Keratinocyte (primary cell): ENCODE results near the gene FBXL12. TPM values are rescaled to one million over a fixed set of nuclear protein-coding genes. Genes with fewer than 3 reads are reported as not detected.
"Not testable (repeated sequence)": the region's sequence is repeated elsewhere in the genome, so short reads cannot be mapped to it uniquely, and the experiment has no call there.

ENCODE experiments used
- DNase-seq: peaks from one replicate; pipeline ENCODE4 v3.0.0-alpha.2; 2011; ENCODE audit warnings: low read depth, missing footprints, low spot score
- FAIRE-seq: peaks from 2 replicates; lab custom pipeline; 2011; peaks lifted over from hg19 to GRCh38; lab: Jason Lieb, UNC
- H2AFZ ChIP-seq: 2 replicates; pipeline ENCODE4 v1.6.0; 2012; ENCODE audit warnings: low read length, control low read depth, inconsistent platforms; ENCODE audit not compliant: control insufficient read depth
- H3K27ac ChIP-seq: 2 replicates; pipeline ENCODE4 v1.5.1; 2011; ENCODE audit warnings: low read length; ENCODE audit not compliant: control insufficient read depth, insufficient read depth
- H3K27me3 ChIP-seq: 3 replicates; pipeline ENCODE4 v1.6.0; 2011; ENCODE audit warnings: low read length; ENCODE audit not compliant: control insufficient read depth, insufficient read depth; ENCODE audit errors: extremely low read depth
- H3K36me3 ChIP-seq, 2 experiments: 2 replicates in 1 of 2; 3 replicates in 1 of 2; pipeline ENCODE4 v1.5.1; 2011; ENCODE audit warnings: low read length in 2 of 2, mild to moderate bottlenecking in 1 of 2; ENCODE audit not compliant: control insufficient read depth in 2 of 2, insufficient read depth in 2 of 2; ENCODE audit errors: extremely low read depth in 1 of 2
- H3K4me1 ChIP-seq: 3 replicates; pipeline ENCODE4 v1.5.1; 2011; ENCODE audit warnings: low read length; ENCODE audit not compliant: control insufficient read depth, insufficient read depth; ENCODE audit errors: extremely low read depth
- H3K4me2 ChIP-seq: 3 replicates; pipeline ENCODE4 v1.6.0; 2011; ENCODE audit warnings: low read depth, low read length; ENCODE audit not compliant: control insufficient read depth, insufficient read depth; ENCODE audit errors: extremely low read depth
- H3K4me3 ChIP-seq, 3 experiments: fragments of 200-600 bp in 1 of 3; sonication (generic) in 1 of 3; 2 replicates in 2 of 3; 3 replicates in 1 of 3; pipeline ENCODE4 v1.5.1; 2011 to 2016; ENCODE audit warnings: low read length in 3 of 3, mild to moderate bottlenecking in 3 of 3, control low read depth in 2 of 3, inconsistent platforms in 1 of 3, low read depth in 1 of 3, mixed read lengths in 1 of 3, mixed run types in 1 of 3, moderate library complexity in 1 of 3; ENCODE audit not compliant: control insufficient read depth in 2 of 3, insufficient read depth in 2 of 3; ENCODE audit errors: extremely low read depth in 1 of 3
- H3K79me2 ChIP-seq: 2 replicates; pipeline ENCODE4 v1.6.0; 2012; ENCODE audit warnings: low read length; ENCODE audit not compliant: control insufficient read depth, insufficient read depth
- H3K9ac ChIP-seq: 3 replicates; pipeline ENCODE4 v1.6.0; 2011; ENCODE audit warnings: low read length; ENCODE audit not compliant: control insufficient read depth, insufficient read depth; ENCODE audit errors: extremely low read depth
- H3K9me1 ChIP-seq: 3 replicates; pipeline ENCODE4 v1.6.0; 2011; ENCODE audit warnings: low read length; ENCODE audit not compliant: control insufficient read depth, insufficient read depth; ENCODE audit errors: extremely low read depth
- H3K9me3 ChIP-seq: 2 replicates; pipeline ENCODE4 v1.5.1; 2012; ENCODE audit warnings: low read depth, low read length; ENCODE audit not compliant: control insufficient read depth
- H4K20me1 ChIP-seq: 3 replicates; pipeline ENCODE4 v1.6.0; 2011; ENCODE audit warnings: low read length; ENCODE audit not compliant: control insufficient read depth, insufficient read depth; ENCODE audit errors: extremely low read depth
- EZH2 ChIP-seq: IDR thresholded peaks from one replicate; pipeline ENCODE4 v1.6.1; 2012; ENCODE audit warnings: inconsistent platforms, mild to moderate bottlenecking, low read length, moderate library complexity
- dilution Hi-C: fragments of 300-500 bp; cut with MboI; formaldehyde crosslinking; loops from one replicate; pipeline ENCODE4 v1.7.0; 2020; ENCODE audit warnings: low sequenced_read_pairs; ENCODE audit not compliant: extremely low pct_ligation_motif_present
- polyA plus RNA-seq, 5 experiments: library from polyadenylated mRNA; depleted of rRNA in 3 of 5; stranded (reverse) in 3 of 5; stranded (forward) in 1 of 5; unstranded in 1 of 5; fragments of >200 nt; gene quantifications; 1 replicate in 1 of 5; 2 replicates in 3 of 5; 3 replicates in 1 of 5; pipeline versions ENCODE4 v1.2.1 to v1.2.3, GENCODE V29; 2011 to 2012; ENCODE audit warnings: missing spikeins in 2 of 5, low read depth in 1 of 5, low replicate concordance in 1 of 5
- TF ChIP-seq, protein P1 (sequence below), 3 experiments: IDR thresholded peaks in 1 of 3; conservative IDR thresholded peaks in 1 of 3; optimal IDR thresholded peaks in 1 of 3; 2 replicates in 2 of 3; 3 replicates in 1 of 3; pipeline versions ENCODE3 to v1.5.1; 2011; ENCODE audit warnings: low read length in 3 of 3, mild to moderate bottlenecking in 3 of 3, moderate library complexity in 2 of 3, control low read depth in 1 of 3, inconsistent platforms in 1 of 3; ENCODE audit not compliant: insufficient read depth in 2 of 3; ENCODE audit errors: extremely low read depth in 1 of 3

Gene FBXL12
- polyA plus RNA-seq, 1 donor (not counting 4 experiments of a cell fraction or from before 2014, with no cell fraction given) = 12.6 TPM

DNA sequence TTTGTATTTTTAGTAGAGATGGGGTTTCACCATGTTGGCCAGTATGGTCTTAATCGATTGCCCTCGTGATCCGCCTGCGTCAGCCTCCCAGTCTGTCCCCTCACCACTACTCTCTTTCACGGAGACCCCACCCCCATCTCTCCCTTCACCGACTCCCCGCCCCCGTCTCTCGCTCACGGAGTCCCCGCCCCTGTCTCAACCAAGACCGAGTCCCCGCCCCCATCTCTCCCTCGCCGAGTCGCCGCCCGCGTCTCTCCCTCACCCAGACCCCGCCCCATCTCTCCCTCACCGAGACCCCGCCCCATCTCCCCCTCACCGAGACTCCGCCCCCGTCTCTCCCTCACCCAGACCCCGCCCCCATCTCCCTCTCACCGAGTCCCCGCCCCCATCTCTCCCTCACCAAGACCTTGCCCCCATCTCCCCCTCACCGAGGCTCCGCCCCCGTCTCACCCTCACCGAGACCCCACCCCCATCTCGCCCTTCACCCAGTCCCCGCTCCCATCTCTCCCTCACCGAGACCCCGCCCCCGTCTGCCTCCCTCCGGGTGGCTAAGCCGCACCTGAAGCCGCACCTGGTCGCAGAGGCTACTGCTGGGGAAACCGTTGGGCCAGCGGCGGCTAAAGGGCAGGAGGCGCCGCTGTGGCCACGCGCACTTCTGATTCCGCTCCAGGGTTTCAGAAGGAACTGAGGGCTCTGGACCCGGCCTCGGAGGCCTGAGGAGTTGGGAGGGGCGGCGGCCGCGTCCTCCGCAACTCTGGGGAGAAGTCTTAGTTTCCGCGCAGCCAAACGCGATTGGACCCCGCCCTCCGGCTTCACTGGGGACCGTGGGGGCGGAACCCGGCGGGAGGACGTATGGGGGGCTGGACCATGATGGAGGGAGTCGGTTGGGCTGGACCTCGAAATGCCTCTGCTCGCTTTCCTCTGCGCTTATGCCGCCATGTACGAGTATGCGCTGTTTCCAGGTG, 33.2 kb downstream of the FBXL12 start:
- peak overlapping the region; percentile 77 for H3K9ac ChIP-seq
- H4K20me1 ChIP-seq = no peaks in the 10 kb centered on the region
- dilution Hi-C loops = no loop called here
- H3K36me3 ChIP-seq = no peaks in the 10 kb centered on the region
- no peaks in the 10 kb centered on the region for H3K27me3 ChIP-seq
- H3K4me2 ChIP-seq = peak overlapping the region; percentile 81
- peaks cover 2% of the 10 kb centered on the region for H3K4me1 ChIP-seq
- TF ChIP-seq, protein P1, sequence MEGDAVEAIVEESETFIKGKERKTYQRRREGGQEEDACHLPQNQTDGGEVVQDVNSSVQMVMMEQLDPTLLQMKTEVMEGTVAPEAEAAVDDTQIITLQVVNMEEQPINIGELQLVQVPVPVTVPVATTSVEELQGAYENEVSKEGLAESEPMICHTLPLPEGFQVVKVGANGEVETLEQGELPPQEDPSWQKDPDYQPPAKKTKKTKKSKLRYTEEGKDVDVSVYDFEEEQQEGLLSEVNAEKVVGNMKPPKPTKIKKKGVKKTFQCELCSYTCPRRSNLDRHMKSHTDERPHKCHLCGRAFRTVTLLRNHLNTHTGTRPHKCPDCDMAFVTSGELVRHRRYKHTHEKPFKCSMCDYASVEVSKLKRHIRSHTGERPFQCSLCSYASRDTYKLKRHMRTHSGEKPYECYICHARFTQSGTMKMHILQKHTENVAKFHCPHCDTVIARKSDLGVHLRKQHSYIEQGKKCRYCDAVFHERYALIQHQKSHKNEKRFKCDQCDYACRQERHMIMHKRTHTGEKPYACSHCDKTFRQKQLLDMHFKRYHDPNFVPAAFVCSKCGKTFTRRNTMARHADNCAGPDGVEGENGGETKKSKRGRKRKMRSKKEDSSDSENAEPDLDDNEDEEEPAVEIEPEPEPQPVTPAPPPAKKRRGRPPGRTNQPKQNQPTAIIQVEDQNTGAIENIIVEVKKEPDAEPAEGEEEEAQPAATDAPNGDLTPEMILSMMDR (optimal IDR thresholded peaks at IDR 0.05 in 1 of 3, IDR thresholded peaks at IDR 0.05 in 1 of 3, conservative IDR thresholded peaks at IDR 0.05 in 1 of 3; ENCODE audit: extremely low read depth in 1 of 3, insufficient read depth in 2 of 3, low read length in 3 of 3) = no peak
- TF ChIP-seq EZH2 = no peak
- H3K9me1 ChIP-seq = no peaks in the 10 kb centered on the region
- H3K79me2 ChIP-seq = no peaks in the 10 kb centered on the region
- peak overlapping the region; percentile 71 for H3K27ac ChIP-seq
- H2AFZ ChIP-seq = peak overlapping the region; percentile 79
- H3K4me3 ChIP-seq = peak overlapping the region; percentile 64 to 79 (median 75)
- H3K9me3 ChIP-seq = no peaks in the 10 kb centered on the region
- DNase-seq = peak; percentile 97
- FAIRE-seq = peak; percentile 9

- H3K4me3 ChIP-seq, H3K27me3 ChIP-seq, H3K9me3 ChIP-seq, FAIRE-seq, H3K9me1 ChIP-seq, H4K20me1 ChIP-seq, H3K4me2 ChIP-seq, H3K27ac ChIP-seq, dilution Hi-C loops, H3K9ac ChIP-seq, DNase-seq, H3K4me1 ChIP-seq, H2AFZ ChIP-seq, H3K36me3 ChIP-seq, H3K79me2 ChIP-seq: not testable (repeated sequence)
These were observed 34.7 kb downstream of the FBXL12 start for GRCh38 chr19:9784163-9784496.
